GM12891 (cell line): ENCODE results near the gene APC.

ENCODE experiments used
- DNase-seq: peaks from one replicate; pipeline ENCODE4 v3.0.0; 2011; ENCODE audit warnings: low spot score; ENCODE audit not compliant: insufficient read length
- FAIRE-seq: peaks from 2 replicates; lab custom pipeline; 2011; peaks lifted over from hg19 to GRCh38; lab: Jason Lieb, UNC
- PAX5 ChIP-seq: IDR thresholded peaks from 2 replicates; pipeline ENCODE4 v1.6.1; 2011; ENCODE audit warnings: low read length, moderate library complexity, mild to moderate bottlenecking; ENCODE audit not compliant: insufficient read depth, severe bottlenecking
- POLR2A ChIP-seq: IDR thresholded peaks from 2 replicates; pipeline ENCODE4 v1.6.1; 2011; ENCODE audit warnings: low read depth, low read length, control low read depth
- POLR2AphosphoS5 ChIP-seq: IDR thresholded peaks from 2 replicates; pipeline ENCODE4 v1.6.1; 2011; ENCODE audit warnings: low read depth, low read length, control low read depth
- POU2F2 ChIP-seq: IDR thresholded peaks from 2 replicates; pipeline ENCODE4 v1.6.1; 2011; ENCODE audit warnings: low read depth, mild to moderate bottlenecking, control low read depth, low read length, moderate library complexity
- SPI1 ChIP-seq: IDR thresholded peaks from 2 replicates; pipeline ENCODE4 v1.6.1; 2011; ENCODE audit warnings: low read depth, low read length, control low read depth
- TAF1 ChIP-seq: IDR thresholded peaks from 2 replicates; pipeline ENCODE4 v1.6.1; 2011; ENCODE audit warnings: low read depth, low read length, control low read depth

The APC gene

GRCh38 chr5:112800891-112801290 lies 63.2 kb downstream of the APC start:
- FAIRE-seq (no peak), DNase-seq (no peak)
- TF ChIP-seq POLR2AphosphoS5 (no peak), TAF1 (no peak), PAX5 (no peak), POLR2A (no peak), SPI1 (no peak), POU2F2 (no peak)

GRCh38 chr5:112811023-112811422 lies 73.3 kb downstream of the APC start:
- TF ChIP-seq TAF1 (no peak), SPI1 (no peak), POLR2A (no peak), POU2F2 (no peak), POLR2AphosphoS5 (no peak), PAX5 (no peak)
- DNase-seq (no peak), FAIRE-seq (no peak)

- TF ChIP-seq POU2F2 = no peak
- TF ChIP-seq POLR2A = no peak
- no peak for TF ChIP-seq PAX5
- no peak for FAIRE-seq
- DNase-seq = no peak
Measured at GRCh38 chr5:112812549-112812948, 74.9 kb downstream of the APC start.

- no peak for DNase-seq
- TF ChIP-seq POLR2AphosphoS5 = no peak
- TF ChIP-seq SPI1 = no peak
- TF ChIP-seq PAX5 = no peak
- no peak for TF ChIP-seq POU2F2
- TF ChIP-seq POLR2A = no peak
- TF ChIP-seq TAF1 = no peak
- no peak for FAIRE-seq
Measured at GRCh38 chr5:112820246-112820645, 82.6 kb downstream of the APC start.

- TF ChIP-seq POU2F2 (no peak), POLR2AphosphoS5 (no peak)
- DNase-seq = no peak
- no peak for FAIRE-seq
Measured at GRCh38 chr5:112822456-112822855, 84.8 kb downstream of the APC start.

- TF ChIP-seq POLR2AphosphoS5 (no peak), PAX5 (no peak)
- DNase-seq (no peak), FAIRE-seq (no peak)
Measured at GRCh38 chr5:112823181-112823580, 85.5 kb downstream of the APC start.

GRCh38 chr5:112823656-112824055 lies 86.0 kb downstream of the APC start:
- DNase-seq (no peak), FAIRE-seq (no peak)
- TF ChIP-seq POLR2A (no peak), SPI1 (no peak), TAF1 (no peak), POLR2AphosphoS5 (no peak)

- no peak for TF ChIP-seq TAF1
- TF ChIP-seq POU2F2 = no peak
- TF ChIP-seq POLR2AphosphoS5 = no peak
- TF ChIP-seq SPI1 = peak; percentile 11; the same call in 1 of the 2 replicates
- TF ChIP-seq POLR2A = no peak
- no peak for TF ChIP-seq PAX5
- no peak for FAIRE-seq
- DNase-seq = no peak
Measured at GRCh38 chr5:112824197-112824596, 86.5 kb downstream of the APC start.

GRCh38 chr5:112830378-112830777 lies 92.7 kb downstream of the APC start:
- no peak for TF ChIP-seq POLR2A
- TF ChIP-seq SPI1 = no peak
- TF ChIP-seq POU2F2 = no peak
- no peak for TF ChIP-seq TAF1
- no peak for TF ChIP-seq POLR2AphosphoS5
- DNase-seq (no peak), FAIRE-seq (no peak)

GRCh38 chr5:112833971-112834370 lies 96.3 kb downstream of the APC start:
- DNase-seq = no peak
- no peak for FAIRE-seq
- TF ChIP-seq PAX5 (no peak), POLR2AphosphoS5 (no peak), POU2F2 (no peak), POLR2A (no peak), SPI1 (no peak), TAF1 (no peak)

- FAIRE-seq (no peak), DNase-seq (no peak)
- TF ChIP-seq SPI1 (no peak), POLR2AphosphoS5 (no peak), POU2F2 (no peak), PAX5 (no peak), TAF1 (no peak), POLR2A (no peak)
Measured at GRCh38 chr5:112844489-112844888, 106.8 kb downstream of the APC start.
